Osteoblast (primary cell): ENCODE measurements around the gene DUSP16. TPM values are rescaled to one million over a fixed set of nuclear protein-coding genes. Genes with fewer than 3 reads are reported as not detected.

Source experiments
- DNase-seq: peaks from one replicate; pipeline ENCODE4 v3.0.0; 2011; ENCODE audit warnings: low spot score, mixed read lengths; ENCODE audit not compliant: insufficient read length; ENCODE audit errors: missing footprints
- H2AFZ ChIP-seq: 2 replicates; pipeline ENCODE4 v1.6.0; 2011; ENCODE audit warnings: mild to moderate bottlenecking, low read length
- H3K27ac ChIP-seq: 2 replicates; pipeline ENCODE4 v1.5.1; 2011; ENCODE audit warnings: mild to moderate bottlenecking, low read depth, low read length, moderate library complexity
- H3K27me3 ChIP-seq: 2 replicates; pipeline ENCODE4 v1.6.0; 2012; ENCODE audit warnings: mild to moderate bottlenecking, control low read depth, inconsistent platforms, low read length, moderate library complexity; ENCODE audit not compliant: insufficient read depth
- H3K36me3 ChIP-seq: 2 replicates; pipeline ENCODE4 v1.5.1; 2011; ENCODE audit warnings: mild to moderate bottlenecking, low read length, control low read depth, moderate library complexity; ENCODE audit not compliant: insufficient read depth
- H3K4me1 ChIP-seq: 2 replicates; pipeline ENCODE4 v1.5.1; 2011; ENCODE audit warnings: mild to moderate bottlenecking, low read length, control low read depth, moderate library complexity; ENCODE audit not compliant: insufficient read depth
- H3K4me2 ChIP-seq: 2 replicates; pipeline ENCODE4 v1.6.0; 2011; ENCODE audit warnings: mild to moderate bottlenecking, low read length; ENCODE audit not compliant: insufficient read depth
- H3K4me3 ChIP-seq: fragments of 200-600 bp; sonication (generic); 3 replicates; pipeline ENCODE4 v1.5.1; 2012; ENCODE audit warnings: mild to moderate bottlenecking, low read length, inconsistent platforms; ENCODE audit not compliant: insufficient read depth
- H3K79me2 ChIP-seq: 2 replicates; pipeline ENCODE4 v1.6.0; 2012; ENCODE audit warnings: mild to moderate bottlenecking, low read length, control low read depth, inconsistent platforms; ENCODE audit not compliant: insufficient read depth
- H3K9me3 ChIP-seq: 2 replicates; pipeline ENCODE4 v1.5.1; 2011; ENCODE audit warnings: low read depth, low read length, control low read depth
- H4K20me1 ChIP-seq: 2 replicates; pipeline ENCODE4 v1.6.0; 2012; ENCODE audit warnings: mild to moderate bottlenecking, low read length, control low read depth; ENCODE audit not compliant: insufficient read depth
- CTCF ChIP-seq: IDR thresholded peaks from 2 replicates; pipeline ENCODE4 v1.5.1; 2011; ENCODE audit warnings: mild to moderate bottlenecking, low read depth, low read length, moderate library complexity; ENCODE audit errors: extremely low read depth
- total RNA-seq: library from RNA; depleted of rRNA; stranded (reverse); fragments of >200 nt; gene quantifications from 2 replicates; pipeline ENCODE4 v1.2.3, GENCODE V29; 2012

DUSP16 gene
- total RNA-seq, 1 donor: 5.1 TPM

- TF ChIP-seq CTCF: no peak
- peaks cover 7% of the 10 kb centered on the region for H3K4me1 ChIP-seq
- no peak overlapping the region for H3K27ac ChIP-seq
- no peak overlapping the region for H3K4me3 ChIP-seq
- H3K36me3 ChIP-seq: no peaks in the 10 kb centered on the region
- no peaks in the 10 kb centered on the region for H3K79me2 ChIP-seq
- no peak overlapping the region for H2AFZ ChIP-seq
- H3K4me2 ChIP-seq: no peak overlapping the region
- no peaks in the 10 kb centered on the region for H3K27me3 ChIP-seq
- no peaks in the 10 kb centered on the region for H3K9me3 ChIP-seq
- no peak for DNase-seq
- H4K20me1 ChIP-seq: no peaks in the 10 kb centered on the region
These were observed 101.4 kb downstream of the DUSP16 start for GRCh38 chr12:12460935-12461922.

GRCh38 chr12:12456637-12457036, 106.0 kb downstream of the DUSP16 start:
- no peaks in the 10 kb centered on the region for H4K20me1 ChIP-seq
- DNase-seq: peak; percentile 79
- H3K27me3 ChIP-seq: no peaks in the 10 kb centered on the region
- no peaks in the 10 kb centered on the region for H3K79me2 ChIP-seq
- H3K9me3 ChIP-seq: no peaks in the 10 kb centered on the region
- H3K27ac ChIP-seq: no peak overlapping the region
- H3K36me3 ChIP-seq: no peaks in the 10 kb centered on the region
- peak overlapping the region; percentile 33 for H3K4me2 ChIP-seq
- no peak overlapping the region for H2AFZ ChIP-seq
- no peak for TF ChIP-seq CTCF
- H3K4me1 ChIP-seq: peaks cover 7% of the 10 kb centered on the region
- H3K4me3 ChIP-seq: no peak overlapping the region

GRCh38 chr12:12454315-12454714, 108.3 kb downstream of the DUSP16 start:
- Histone ChIP-seq H3K27me3 (no peaks in the 10 kb centered on the region), H3K4me1 (peaks cover 7% of the 10 kb centered on the region)
- no peak for TF ChIP-seq CTCF

GRCh38 chr12:12453635-12454034, 109.0 kb downstream of the DUSP16 start:
- H3K4me1 ChIP-seq: peaks cover 7% of the 10 kb centered on the region
- H3K27ac ChIP-seq: no peak overlapping the region
- no peak for DNase-seq
- no peaks in the 10 kb centered on the region for H3K27me3 ChIP-seq
- H3K9me3 ChIP-seq: no peaks in the 10 kb centered on the region
- H3K4me2 ChIP-seq: no peak overlapping the region
- H4K20me1 ChIP-seq: no peaks in the 10 kb centered on the region
- H3K36me3 ChIP-seq: no peaks in the 10 kb centered on the region
- H2AFZ ChIP-seq: no peak overlapping the region
- no peaks in the 10 kb centered on the region for H3K79me2 ChIP-seq
- no peak for TF ChIP-seq CTCF
- no peak overlapping the region for H3K4me3 ChIP-seq

More at GRCh38 chr12:12454315-12454714, 108.3 kb downstream of the DUSP16 start:
- DNase-seq: no peak
- Histone ChIP-seq H4K20me1 (no peaks in the 10 kb centered on the region), H3K9me3 (no peaks in the 10 kb centered on the region), H3K27ac (no peak overlapping the region), H3K4me3 (no peak overlapping the region), H3K79me2 (no peaks in the 10 kb centered on the region), H3K36me3 (no peaks in the 10 kb centered on the region), H3K4me2 (no peak overlapping the region), H2AFZ (no peak overlapping the region)
